Stimulated activated naive CD8-positive, alpha-beta T cell treated with anti-CD3 and anti-CD28 coated beads, Interleukin-15, Interleukin-2, amounts not matched to agents 100 ng/mL and 50 ng/mL, for 24 hours (primary cell): Measurements from ENCODE around the gene LYST.
"Not testable (repeated sequence)": the region's sequence is repeated elsewhere in the genome, so short reads cannot be mapped to it uniquely, and the experiment has no call there.

ENCODE experiments used
- H3K27ac Mint-ChIP-seq: one replicate; pipeline ENCODE4 v1.8.0; 2021; ENCODE audit warnings: mild to moderate bottlenecking, mixed read lengths
- H3K27me3 Mint-ChIP-seq: one replicate; pipeline ENCODE4 v1.8.0; 2021; ENCODE audit warnings: mixed read lengths
- H3K36me3 Mint-ChIP-seq: one replicate; pipeline ENCODE4 v1.8.0; 2021; ENCODE audit warnings: low read depth, mixed read lengths
- H3K4me1 Mint-ChIP-seq: one replicate; pipeline ENCODE4 v1.8.0; 2021; ENCODE audit warnings: low read depth, mixed read lengths
- H3K4me3 Mint-ChIP-seq: one replicate; pipeline ENCODE4 v1.8.0; 2021; ENCODE audit warnings: mild to moderate bottlenecking, mixed read lengths
- H3K9me3 Mint-ChIP-seq: one replicate; pipeline ENCODE4 v1.8.0; 2021; ENCODE audit warnings: mixed read lengths

The LYST gene

GRCh38 chr1:235790123-235790522 lies 76.6 kb downstream of the LYST start:
- Mint-ChIP-seq H3K4me1 (peaks cover 10% of the 10 kb centered on the region), H3K36me3 (peaks cover 54% of the 10 kb centered on the region), H3K27me3 (no peaks in the 10 kb centered on the region), H3K9me3 (no peaks in the 10 kb centered on the region), H3K27ac (no peak overlapping the region), H3K4me3 (no peak overlapping the region)

GRCh38 chr1:235786227-235786898 lies 80.3 kb downstream of the LYST start:
- not testable (repeated sequence) for H3K27me3 Mint-ChIP-seq, H3K9me3 Mint-ChIP-seq, H3K4me3 Mint-ChIP-seq, H3K4me1 Mint-ChIP-seq, H3K27ac Mint-ChIP-seq
- H3K36me3 Mint-ChIP-seq, result peaks cover 56% of the 10 kb centered on the region

GRCh38 chr1:235784950-235785349 lies 81.8 kb downstream of the LYST start:
- Mint-ChIP-seq H3K36me3 (peaks cover 51% of the 10 kb centered on the region), H3K4me3 (no peak overlapping the region), H3K4me1 (no peaks in the 10 kb centered on the region), H3K27ac (peak overlapping the region; percentile 17), H3K9me3 (no peaks in the 10 kb centered on the region), H3K27me3 (no peaks in the 10 kb centered on the region)

DNA sequence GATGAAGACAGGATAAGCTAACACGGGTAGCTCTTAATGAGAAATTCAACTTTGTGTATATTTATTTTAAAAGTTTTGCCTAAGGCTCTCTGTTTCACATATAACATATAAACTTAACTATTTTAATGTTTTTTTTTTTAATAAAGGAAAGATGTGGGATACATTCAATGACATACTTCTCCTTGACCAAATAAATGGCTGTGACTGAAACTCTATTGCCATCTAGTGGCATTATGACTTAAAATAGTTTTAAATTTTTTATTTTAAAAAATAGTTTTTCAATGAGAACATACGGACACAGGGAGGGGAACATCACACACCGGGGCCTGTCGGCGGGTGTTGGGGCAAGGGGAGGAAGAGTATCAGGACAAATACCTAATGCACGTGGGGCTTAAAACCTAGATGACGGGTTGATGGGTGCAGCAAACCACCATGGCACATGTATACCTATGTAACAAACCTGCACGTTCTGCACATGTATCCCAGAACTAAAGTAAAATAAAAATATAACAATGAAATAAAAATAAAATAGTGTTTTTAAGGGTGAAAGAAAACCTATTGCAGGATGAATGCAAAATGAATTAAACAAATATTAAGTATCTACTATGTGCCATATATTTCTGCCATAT lies 83.4 kb downstream of the LYST start:
- Mint-ChIP-seq H3K27me3 (no peaks in the 10 kb centered on the region), H3K9me3 (no peaks in the 10 kb centered on the region), H3K4me1 (no peaks in the 10 kb centered on the region), H3K27ac (no peak overlapping the region), H3K4me3 (no peak overlapping the region), H3K36me3 (peaks cover 46% of the 10 kb centered on the region)

DNA sequence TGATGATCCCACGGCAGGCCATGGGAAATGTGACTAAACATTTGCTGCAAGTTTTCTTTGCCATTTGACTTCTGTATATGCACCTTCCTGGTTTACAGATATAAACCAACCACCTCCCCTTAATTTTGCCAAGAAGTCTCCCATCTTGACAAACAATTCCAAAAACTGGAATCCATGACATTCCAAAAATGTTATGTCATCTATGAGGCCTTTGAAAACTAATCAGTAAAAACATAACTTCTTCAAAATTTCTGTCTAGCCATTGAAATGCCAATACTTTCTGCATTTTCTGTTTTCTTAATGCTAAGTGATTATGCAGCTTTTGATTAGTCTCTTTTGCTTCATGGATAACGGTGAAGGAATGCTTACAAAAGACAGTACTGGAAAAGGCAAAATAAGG lies 84.1 kb downstream of the LYST start:
- H3K27me3 Mint-ChIP-seq, result no peaks in the 10 kb centered on the region
- H3K27ac Mint-ChIP-seq, result no peak overlapping the region
- H3K9me3 Mint-ChIP-seq, result no peaks in the 10 kb centered on the region
- H3K36me3 Mint-ChIP-seq, result peaks cover 46% of the 10 kb centered on the region
- no peak overlapping the region for H3K4me3 Mint-ChIP-seq
- no peaks in the 10 kb centered on the region for H3K4me1 Mint-ChIP-seq

GRCh38 chr1:235781807-235782206 lies 84.9 kb downstream of the LYST start:
- H3K36me3 Mint-ChIP-seq, result peaks cover 43% of the 10 kb centered on the region
- no peaks in the 10 kb centered on the region for H3K27me3 Mint-ChIP-seq
- H3K27ac Mint-ChIP-seq, result no peak overlapping the region
- H3K4me3 Mint-ChIP-seq, result no peak overlapping the region
- H3K9me3 Mint-ChIP-seq, result no peaks in the 10 kb centered on the region
- no peaks in the 10 kb centered on the region for H3K4me1 Mint-ChIP-seq

DNA sequence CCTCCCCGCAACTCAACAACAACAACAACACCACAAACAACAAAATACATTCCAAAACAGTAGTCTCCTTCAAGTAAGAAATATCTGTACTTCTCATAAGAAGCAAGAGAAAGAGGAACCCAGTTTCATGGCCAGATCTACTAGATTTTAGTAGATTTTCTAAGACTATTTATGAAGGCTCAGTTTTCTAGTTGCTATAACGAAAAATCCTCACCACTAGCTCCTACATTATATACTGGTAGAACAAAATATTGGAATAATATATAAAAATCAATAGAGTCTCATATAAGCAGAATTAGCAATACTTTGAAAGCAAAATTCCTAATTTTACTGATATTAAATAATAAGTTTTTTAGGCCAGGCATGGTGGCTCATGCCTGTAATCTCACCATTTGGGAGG lies 86.9 kb downstream of the LYST start:
- Mint-ChIP-seq H3K27ac (no peak overlapping the region), H3K27me3 (no peaks in the 10 kb centered on the region), H3K36me3 (peaks cover 47% of the 10 kb centered on the region), H3K9me3 (no peaks in the 10 kb centered on the region), H3K4me1 (no peaks in the 10 kb centered on the region), H3K4me3 (no peak overlapping the region)

DNA sequence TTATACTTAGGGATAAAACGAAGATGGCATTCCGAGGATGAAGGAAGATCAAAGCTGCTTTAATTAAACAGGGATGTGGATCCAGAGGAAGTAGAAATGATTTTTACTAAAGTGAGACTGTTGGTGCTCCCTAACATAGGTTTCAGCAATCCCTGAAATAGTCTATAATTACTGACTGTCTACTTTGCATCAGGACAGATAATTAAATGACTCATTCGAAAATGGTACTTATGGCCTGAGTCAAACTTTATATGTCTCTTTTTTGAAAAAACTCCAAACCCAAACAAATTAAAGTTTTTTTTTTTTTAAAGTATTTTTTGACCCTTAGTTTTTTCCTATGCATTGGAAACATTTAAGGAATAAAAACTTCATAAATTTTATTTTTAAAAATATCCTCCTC lies 90.3 kb downstream of the LYST start:
- Mint-ChIP-seq H3K4me1 (no peaks in the 10 kb centered on the region), H3K9me3 (no peaks in the 10 kb centered on the region), H3K36me3 (peaks cover 46% of the 10 kb centered on the region), H3K4me3 (no peak overlapping the region), H3K27ac (no peak overlapping the region), H3K27me3 (no peaks in the 10 kb centered on the region)

DNA sequence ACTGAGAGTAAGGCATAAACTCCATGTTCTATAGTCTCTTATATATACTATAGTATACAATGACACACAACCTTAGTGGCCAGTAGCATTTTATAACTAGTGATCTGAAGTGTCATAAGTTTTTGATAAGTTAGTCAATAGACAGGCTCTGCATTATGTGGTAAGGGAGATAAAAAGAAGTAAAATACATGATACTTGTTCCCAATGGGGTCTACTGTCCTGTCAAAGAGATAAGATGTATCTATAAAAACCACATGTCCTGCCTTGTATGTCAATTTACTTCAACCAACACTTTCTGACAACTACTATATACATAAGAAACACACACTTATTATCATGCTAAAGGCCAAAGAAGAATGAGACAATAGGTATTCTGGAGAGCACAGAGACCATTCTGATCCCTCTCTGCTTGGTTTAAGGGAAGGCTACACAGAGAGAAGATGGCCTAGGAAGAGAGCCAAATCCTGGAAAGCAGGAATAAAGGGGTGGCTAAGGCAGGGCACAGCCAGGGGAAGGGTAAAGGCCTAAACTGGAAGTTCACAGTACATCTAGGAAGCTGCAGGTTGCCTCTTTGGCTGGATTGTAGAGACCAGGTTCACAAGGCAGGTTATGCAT lies 91.4 kb downstream of the LYST start:
- no peak overlapping the region for H3K27ac Mint-ChIP-seq
- H3K4me1 Mint-ChIP-seq, result no peaks in the 10 kb centered on the region
- no peaks in the 10 kb centered on the region for H3K9me3 Mint-ChIP-seq
- no peaks in the 10 kb centered on the region for H3K27me3 Mint-ChIP-seq
- peaks cover 50% of the 10 kb centered on the region for H3K36me3 Mint-ChIP-seq
- H3K4me3 Mint-ChIP-seq, result no peak overlapping the region

- Mint-ChIP-seq H3K4me1 (peaks cover 12% of the 10 kb centered on the region), H3K27ac (peak overlapping the region; percentile 18), H3K4me3 (no peak overlapping the region), H3K27me3 (no peaks in the 10 kb centered on the region), H3K9me3 (no peaks in the 10 kb centered on the region), H3K36me3 (peaks cover 40% of the 10 kb centered on the region)
These were observed 98.9 kb downstream of the LYST start for GRCh38 chr1:235767795-235768194.

GRCh38 chr1:235766794-235767285 lies 99.9 kb downstream of the LYST start:
- H3K27ac Mint-ChIP-seq, result no peak overlapping the region
- peaks cover 12% of the 10 kb centered on the region for H3K4me1 Mint-ChIP-seq
- no peaks in the 10 kb centered on the region for H3K9me3 Mint-ChIP-seq
- peaks cover 40% of the 10 kb centered on the region for H3K36me3 Mint-ChIP-seq
- no peaks in the 10 kb centered on the region for H3K27me3 Mint-ChIP-seq
- H3K4me3 Mint-ChIP-seq, result no peak overlapping the region

- H3K9me3 Mint-ChIP-seq, result no peaks in the 10 kb centered on the region
- peaks cover 12% of the 10 kb centered on the region for H3K4me1 Mint-ChIP-seq
- peaks cover 50% of the 10 kb centered on the region for H3K36me3 Mint-ChIP-seq
- no peak overlapping the region for H3K4me3 Mint-ChIP-seq
- no peak overlapping the region for H3K27ac Mint-ChIP-seq
- no peaks in the 10 kb centered on the region for H3K27me3 Mint-ChIP-seq
These were observed 102.7 kb downstream of the LYST start for GRCh38 chr1:235763962-235764361.

- no peak overlapping the region for H3K4me3 Mint-ChIP-seq
- no peaks in the 10 kb centered on the region for H3K4me1 Mint-ChIP-seq
- H3K9me3 Mint-ChIP-seq, result no peaks in the 10 kb centered on the region
- H3K27me3 Mint-ChIP-seq, result no peaks in the 10 kb centered on the region
- H3K27ac Mint-ChIP-seq, result no peak overlapping the region
- H3K36me3 Mint-ChIP-seq, result peaks cover 54% of the 10 kb centered on the region
These were observed 107.4 kb downstream of the LYST start for GRCh38 chr1:235759336-235759735.

DNA sequence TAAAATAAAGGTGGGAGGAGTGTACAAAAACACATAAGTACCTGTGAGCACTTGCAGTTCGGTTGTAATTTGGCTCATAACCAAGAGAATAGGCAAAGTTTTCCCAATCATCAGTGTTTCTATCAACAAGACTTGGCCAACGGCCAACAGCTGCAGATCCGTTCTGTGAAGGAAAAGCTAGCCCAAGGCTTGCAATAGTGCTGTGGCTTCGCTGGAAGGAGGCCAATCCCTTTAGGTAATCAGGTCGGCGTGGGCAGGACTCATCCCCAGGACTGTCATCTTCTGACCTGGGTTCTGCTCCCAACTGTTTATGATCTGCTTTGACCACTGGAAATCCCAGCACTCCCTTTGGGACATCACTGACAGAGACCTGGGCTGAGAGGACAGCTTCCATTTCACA lies 107.8 kb downstream of the LYST start:
- Mint-ChIP-seq H3K4me3 (no peak overlapping the region), H3K27ac (no peak overlapping the region), H3K4me1 (no peaks in the 10 kb centered on the region), H3K27me3 (no peaks in the 10 kb centered on the region), H3K36me3 (peaks cover 58% of the 10 kb centered on the region), H3K9me3 (no peaks in the 10 kb centered on the region)

- Mint-ChIP-seq H3K36me3 (peaks cover 69% of the 10 kb centered on the region), H3K27ac (no peak overlapping the region), H3K4me1 (no peaks in the 10 kb centered on the region), H3K27me3 (no peaks in the 10 kb centered on the region), H3K9me3 (no peaks in the 10 kb centered on the region), H3K4me3 (no peak overlapping the region)
These were observed 109.1 kb downstream of the LYST start for GRCh38 chr1:235757587-235758096.
